NCI-H748 treated with DMSO at 0.1 percent for 48 hours (cell line): ENCODE data around the gene DDR2.

Experiments used
- DNase-seq: peaks from one replicate; lab custom pipeline; 2025; lab: John Stamatoyannopoulos, UW

The DDR2 gene

GRCh38 chr1:162629651-162630050 lies 2.6 kb upstream of the DDR2 start:
- DNase-seq: no peak

- no peak for DNase-seq
Measured at GRCh38 chr1:162631546-162632191, 595 bp upstream of the DDR2 start.

- DNase-seq: no peak
Measured at GRCh38 chr1:162632698-162633080, 425 bp downstream of the DDR2 start.

- DNase-seq: no peak
Measured at GRCh38 chr1:162633081-162633762, 958 bp downstream of the DDR2 start.

GRCh38 chr1:162635418-162635817 lies 3.2 kb downstream of the DDR2 start:
- DNase-seq: no peak

- no peak for DNase-seq
Measured at GRCh38 chr1:162639718-162640117, 7.5 kb downstream of the DDR2 start.

GRCh38 chr1:162641114-162641513 lies 8.8 kb downstream of the DDR2 start:
- DNase-seq: no peak

- no peak for DNase-seq
Measured at GRCh38 chr1:162644986-162645314, 12.7 kb downstream of the DDR2 start.

GRCh38 chr1:162645666-162646065 lies 13.4 kb downstream of the DDR2 start:
- DNase-seq: no peak

- no peak for DNase-seq
Measured at GRCh38 chr1:162649583-162649982, 17.3 kb downstream of the DDR2 start.

GRCh38 chr1:162654915-162655620 lies 22.8 kb downstream of the DDR2 start:
- DNase-seq: no peak

GRCh38 chr1:162656266-162656665 lies 24.0 kb downstream of the DDR2 start:
- DNase-seq: no peak

GRCh38 chr1:162660574-162660973 lies 28.3 kb downstream of the DDR2 start:
- DNase-seq: no peak

GRCh38 chr1:162661336-162661735 lies 29.1 kb downstream of the DDR2 start:
- no peak for DNase-seq

GRCh38 chr1:162662013-162662412 lies 29.7 kb downstream of the DDR2 start:
- no peak for DNase-seq

GRCh38 chr1:162663086-162663485 lies 30.8 kb downstream of the DDR2 start:
- DNase-seq: no peak

GRCh38 chr1:162663589-162664106 lies 31.4 kb downstream of the DDR2 start:
- DNase-seq: no peak

GRCh38 chr1:162666006-162666645 lies 33.9 kb downstream of the DDR2 start:
- no peak for DNase-seq

- DNase-seq: no peak
Measured at GRCh38 chr1:162667381-162668080, 35.3 kb downstream of the DDR2 start.

GRCh38 chr1:162670928-162671663 lies 38.8 kb downstream of the DDR2 start:
- no peak for DNase-seq

GRCh38 chr1:162671664-162672410 lies 39.6 kb downstream of the DDR2 start:
- no peak for DNase-seq
